ENCODE data around the gene SCGB3A2. TPM values are rescaled to one million over a fixed set of nuclear protein-coding genes. Genes with fewer than 3 reads are reported as not detected.

The SCGB3A2 gene
- total and polyA plus RNA-seq, 2 of the 8 experiments (the other 6 are each of a cell fraction or from before 2014, with no cell fraction given), result 47.1 to 63.6 TPM

DNA sequence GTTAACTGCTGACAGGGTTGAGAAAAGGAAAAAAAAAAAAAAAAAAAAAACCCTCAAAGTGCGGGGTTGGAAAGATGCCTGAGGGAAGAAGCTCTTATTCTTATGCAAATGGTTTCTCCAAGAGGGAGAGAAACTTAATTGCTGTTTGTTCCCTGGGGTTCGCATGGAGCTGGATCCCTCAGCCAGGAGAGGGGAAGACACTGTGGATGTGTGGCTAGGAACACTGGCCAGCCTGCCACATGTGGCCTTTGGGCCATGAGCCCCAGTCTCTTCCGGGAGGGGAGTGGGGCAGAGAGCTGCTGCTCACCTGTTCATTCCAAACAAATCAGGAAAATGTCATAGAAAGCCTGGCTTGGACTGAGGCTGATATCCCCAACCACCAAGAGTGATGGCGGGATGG lies 9.4 kb upstream of the SCGB3A2 start (continued):
- TF ChIP-seq KDM5A (IDR thresholded peaks at IDR 0.05; ENCODE audit: low read length), result no peak
- TF ChIP-seq SP4 (IDR thresholded peaks at IDR 0.05; ENCODE audit: low read length), result no peak
- peak; percentile 95 for TF ChIP-seq POLR2AphosphoS5 (IDR thresholded peaks at IDR 0.05; ENCODE audit: low read depth, low read length)
- TF ChIP-seq SIX5 (IDR thresholded peaks at IDR 0.05; ENCODE audit: low read depth, low read length), result no peak
- TF ChIP-seq TAF7 (optimal IDR thresholded peaks at IDR 0.05; ENCODE audit: borderline replicate concordance, low read depth, low read length), result peak; percentile 80
